RWPE2 (cell line): ENCODE results near the gene VAV3.

ENCODE experiments used
- ATAC-seq: fragments of 200-7000 bp; cut with Tn5 transposase; 3 replicates; pipeline ENCODE4 v1.9.1; 2021; ENCODE audit warnings: low read depth
- DNase-seq: peaks from one replicate; pipeline ENCODE4 v3.0.0-alpha.2; 2020; ENCODE audit warnings: low spot score
- H3K27ac ChIP-seq: fragments of 450-650 bp; 2 replicates; pipeline ENCODE4 v1.5.1; 2017; ENCODE audit warnings: mild to moderate bottlenecking; ENCODE audit not compliant: poor library complexity, severe bottlenecking
- H3K27me3 ChIP-seq: fragments of 250-450 bp; sonication (Bioruptor Pico); 2 replicates; pipeline ENCODE4 v1.5.1; 2021; ENCODE audit warnings: mild to moderate bottlenecking, moderate library complexity; ENCODE audit not compliant: insufficient read depth, poor library complexity, severe bottlenecking
- H3K36me3 ChIP-seq: fragments of 250-450 bp; sonication (Bioruptor Pico); 2 replicates; pipeline ENCODE4 v1.5.1; 2020; ENCODE audit warnings: low read depth, mild to moderate bottlenecking, moderate library complexity
- H3K4me1 ChIP-seq: fragments of 250-450 bp; sonication (Bioruptor Pico); 2 replicates; pipeline ENCODE4 v1.5.1; 2021; ENCODE audit warnings: mild to moderate bottlenecking, moderate library complexity; ENCODE audit not compliant: insufficient read depth, poor library complexity, severe bottlenecking
- H3K4me3 ChIP-seq: fragments of 250-450 bp; sonication (Bioruptor Pico); 2 replicates; pipeline ENCODE4 v1.5.1; 2021; ENCODE audit warnings: mild to moderate bottlenecking, moderate library complexity; ENCODE audit not compliant: severe bottlenecking
- H3K9me3 ChIP-seq: fragments of 250-450 bp; sonication (Bioruptor Pico); 2 replicates; pipeline ENCODE4 v1.5.1; 2021; ENCODE audit warnings: mild to moderate bottlenecking, moderate library complexity; ENCODE audit not compliant: severe bottlenecking
- TF ChIP-seq, protein P1 (sequence below): fragments of 450-650 bp; IDR thresholded peaks from one replicate; pipeline ENCODE4 v1.5.1; 2017; ENCODE audit warnings: mild to moderate bottlenecking, moderate library complexity; ENCODE audit not compliant: poor library complexity, severe bottlenecking

VAV3 gene

DNA sequence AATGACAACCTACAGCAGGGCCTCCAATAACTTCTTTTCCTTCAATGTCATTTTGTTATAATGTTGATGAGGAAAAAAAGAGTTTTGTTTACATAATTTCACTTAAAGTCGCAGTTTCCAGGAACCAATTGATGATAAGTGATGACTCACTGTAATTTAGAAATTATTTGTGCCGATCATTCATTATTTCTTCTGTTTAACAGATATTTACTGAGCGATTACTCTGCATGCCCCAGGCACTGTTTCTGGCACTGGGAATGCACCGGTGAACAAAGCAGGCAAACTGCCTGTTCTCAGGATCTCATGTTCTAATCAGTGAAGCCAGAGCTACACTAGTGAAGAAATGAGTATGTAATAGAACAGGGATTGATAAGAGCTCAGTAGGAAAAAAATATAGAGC, 420.7 kb downstream of the VAV3 start:
- H3K4me3 ChIP-seq: no peak overlapping the region
- DNase-seq (no peak), ATAC-seq (0 out of 3 replicates have a peak, but pooled peaks have one; percentile 27)
- no peaks in the 10 kb centered on the region for H3K9me3 ChIP-seq
- no peaks in the 10 kb centered on the region for H3K36me3 ChIP-seq
- no peak overlapping the region for H3K27ac ChIP-seq
- H3K27me3 ChIP-seq: no peaks in the 10 kb centered on the region
- peaks cover 6% of the 10 kb centered on the region for H3K4me1 ChIP-seq
- TF ChIP-seq, protein P1, sequence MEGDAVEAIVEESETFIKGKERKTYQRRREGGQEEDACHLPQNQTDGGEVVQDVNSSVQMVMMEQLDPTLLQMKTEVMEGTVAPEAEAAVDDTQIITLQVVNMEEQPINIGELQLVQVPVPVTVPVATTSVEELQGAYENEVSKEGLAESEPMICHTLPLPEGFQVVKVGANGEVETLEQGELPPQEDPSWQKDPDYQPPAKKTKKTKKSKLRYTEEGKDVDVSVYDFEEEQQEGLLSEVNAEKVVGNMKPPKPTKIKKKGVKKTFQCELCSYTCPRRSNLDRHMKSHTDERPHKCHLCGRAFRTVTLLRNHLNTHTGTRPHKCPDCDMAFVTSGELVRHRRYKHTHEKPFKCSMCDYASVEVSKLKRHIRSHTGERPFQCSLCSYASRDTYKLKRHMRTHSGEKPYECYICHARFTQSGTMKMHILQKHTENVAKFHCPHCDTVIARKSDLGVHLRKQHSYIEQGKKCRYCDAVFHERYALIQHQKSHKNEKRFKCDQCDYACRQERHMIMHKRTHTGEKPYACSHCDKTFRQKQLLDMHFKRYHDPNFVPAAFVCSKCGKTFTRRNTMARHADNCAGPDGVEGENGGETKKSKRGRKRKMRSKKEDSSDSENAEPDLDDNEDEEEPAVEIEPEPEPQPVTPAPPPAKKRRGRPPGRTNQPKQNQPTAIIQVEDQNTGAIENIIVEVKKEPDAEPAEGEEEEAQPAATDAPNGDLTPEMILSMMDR: no peak

DNA sequence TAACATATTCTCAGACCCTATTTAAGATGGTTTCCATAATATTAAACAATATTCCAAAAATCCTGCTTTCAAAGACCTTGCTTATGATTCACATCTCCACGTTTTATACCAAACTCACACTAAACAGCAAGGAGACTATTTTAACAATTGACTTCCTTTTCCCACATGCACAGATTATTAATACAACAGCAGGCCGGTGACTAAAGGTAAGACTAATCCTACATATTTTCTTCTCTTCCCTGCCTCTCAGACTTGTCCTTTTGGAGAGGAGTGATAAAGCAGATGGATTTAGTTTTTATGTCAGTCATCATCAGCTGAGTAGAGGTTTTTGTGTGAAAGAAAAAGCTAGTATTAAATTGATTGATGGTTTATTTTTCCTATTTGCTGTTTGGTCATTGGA, 423.6 kb downstream of the VAV3 start:
- no peaks in the 10 kb centered on the region for H3K36me3 ChIP-seq
- no peaks in the 10 kb centered on the region for H3K27me3 ChIP-seq
- DNase-seq (no peak), ATAC-seq (no peak)
- no peak overlapping the region for H3K4me3 ChIP-seq
- no peak overlapping the region for H3K27ac ChIP-seq
- no peaks in the 10 kb centered on the region for H3K9me3 ChIP-seq
- TF ChIP-seq, protein P1: no peak
- H3K4me1 ChIP-seq: peaks cover 7% of the 10 kb centered on the region

DNA sequence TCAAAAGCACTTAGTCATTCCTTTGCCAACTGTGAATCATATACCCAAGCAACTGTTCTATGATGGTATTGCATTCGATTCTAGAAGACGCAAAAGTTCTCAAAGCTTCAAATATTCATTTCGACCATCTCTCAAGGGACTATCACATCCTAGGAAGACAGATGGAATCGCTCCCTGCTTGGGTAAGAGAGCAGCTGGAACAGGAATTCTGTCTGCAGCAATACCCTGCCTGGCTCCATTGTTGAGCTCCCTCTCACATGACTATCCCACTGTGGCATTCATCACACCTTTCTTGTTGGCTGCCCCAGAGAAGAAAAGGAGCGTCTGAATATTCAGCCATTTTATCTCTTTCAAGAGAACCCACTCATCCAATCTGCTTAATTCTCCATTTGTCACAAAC, 426.5 kb downstream of the VAV3 start:
- Histone ChIP-seq H3K4me3 (no peak overlapping the region), H3K27me3 (no peaks in the 10 kb centered on the region)

DNA sequence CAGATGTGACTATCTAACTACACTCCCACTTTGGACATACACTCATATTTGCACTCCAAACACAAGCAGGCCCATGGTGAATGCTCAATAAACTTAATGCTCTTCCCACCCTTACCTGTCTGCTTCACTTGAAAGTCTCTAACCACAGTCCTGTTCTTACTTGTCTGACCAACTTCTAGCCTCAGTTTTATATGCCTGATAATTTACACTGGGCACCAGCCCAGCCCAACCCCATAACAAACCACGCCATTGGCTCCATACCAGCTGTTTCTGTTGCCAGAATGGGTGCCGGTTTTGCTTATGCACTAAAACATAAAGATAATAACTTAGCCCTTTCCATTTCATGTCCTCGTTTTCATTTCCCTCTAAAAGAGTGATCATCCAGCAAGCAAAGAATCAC, 428.7 kb downstream of the VAV3 start:
- H3K9me3 ChIP-seq: no peaks in the 10 kb centered on the region
- peak overlapping the region; percentile 81 for H3K27ac ChIP-seq
- H3K36me3 ChIP-seq: no peaks in the 10 kb centered on the region
- H3K4me3 ChIP-seq: no peak overlapping the region
- peaks cover 39% of the 10 kb centered on the region for H3K4me1 ChIP-seq
- TF ChIP-seq, protein P1: no peak
- ATAC-seq: peak; percentile 94
- no peaks in the 10 kb centered on the region for H3K27me3 ChIP-seq
- DNase-seq: no peak

More for the DNA sequence above, 426.5 kb downstream of the VAV3 start:
- TF ChIP-seq, protein P1: no peak
- H3K27ac ChIP-seq: no peak overlapping the region
- peaks cover 20% of the 10 kb centered on the region for H3K4me1 ChIP-seq
- no peak for DNase-seq
- H3K36me3 ChIP-seq: no peaks in the 10 kb centered on the region
- H3K9me3 ChIP-seq: no peaks in the 10 kb centered on the region
- ATAC-seq: no peak

DNA sequence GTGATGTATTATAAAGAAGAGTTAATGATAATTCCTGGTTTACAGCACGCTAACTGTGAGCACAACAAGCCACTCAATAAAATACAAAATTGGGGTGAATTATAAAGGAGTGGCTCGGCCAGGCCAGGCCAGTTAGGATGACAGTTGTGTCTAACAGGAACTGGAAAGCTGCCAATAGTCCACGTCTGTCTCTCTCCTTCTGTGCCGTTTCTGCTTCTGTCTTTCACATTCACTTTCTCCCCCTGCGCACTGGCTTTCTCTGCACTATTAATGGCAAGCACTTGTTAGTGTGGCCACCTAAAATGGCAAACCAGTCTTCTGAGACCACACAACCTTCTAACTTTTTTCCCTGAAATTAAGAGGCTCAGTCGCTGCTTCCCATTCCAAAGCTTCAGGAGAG, 429.9 kb downstream of the VAV3 start:
- no peak for DNase-seq
- no peaks in the 10 kb centered on the region for H3K36me3 ChIP-seq
- H3K9me3 ChIP-seq: no peaks in the 10 kb centered on the region
- ATAC-seq: no peak
- TF ChIP-seq, protein P1: no peak
- no peaks in the 10 kb centered on the region for H3K27me3 ChIP-seq
- H3K4me3 ChIP-seq: no peak overlapping the region
- peak overlapping the region; percentile 81 for H3K27ac ChIP-seq
- H3K4me1 ChIP-seq: peaks cover 51% of the 10 kb centered on the region
